Dendritic cell treated with granulocyte-macrophage colony-stimulating factor and Interleukin-4, amounts not matched to agents 40 ng/mL and 50 ng/mL, for 4 days (primary cell): Measurements from ENCODE around the gene CDK15.

ENCODE experiments used
- H3K27ac Mint-ChIP-seq: one replicate; pipeline ENCODE4 v1.8.0; 2022; ENCODE audit warnings: mild to moderate bottlenecking, mixed read lengths
- H3K27me3 Mint-ChIP-seq: one replicate; pipeline ENCODE4 v1.8.0; 2022; ENCODE audit warnings: mild to moderate bottlenecking, mixed read lengths
- H3K36me3 Mint-ChIP-seq: one replicate; pipeline ENCODE4 v1.8.0; 2022; ENCODE audit warnings: low read depth, mixed read lengths
- H3K4me1 Mint-ChIP-seq: one replicate; pipeline ENCODE4 v1.8.0; 2022; ENCODE audit warnings: low read depth, mixed read lengths
- H3K4me3 Mint-ChIP-seq: one replicate; pipeline ENCODE4 v1.8.0; 2022; ENCODE audit warnings: mild to moderate bottlenecking, moderate library complexity, mixed read lengths
- H3K9me3 Mint-ChIP-seq: one replicate; pipeline ENCODE4 v1.8.0; 2022; ENCODE audit warnings: mixed read lengths
- intact Hi-C: fragments of 100-400 bp; cut with micrococcal nuclease; formaldehyde crosslinking; loops from one replicate; pipeline ENCODE4 v1.15.0; 2022

CDK15 gene

GRCh38 chr2:201779901-201780673 is 26.2 kb upstream of the CDK15 start:
- Mint-ChIP-seq H3K4me1 (peaks cover 21% of the 10 kb centered on the region), H3K9me3 (no peaks in the 10 kb centered on the region), H3K27me3 (peaks cover 9% of the 10 kb centered on the region), H3K4me3 (peak overlapping the region; percentile 97), H3K36me3 (peaks cover 17% of the 10 kb centered on the region), H3K27ac (peak overlapping the region; percentile 90)
- intact Hi-C loops: loop anchor here (10.0 kb wide), 1 partner anchor 325 kb away; the partner anchor contains the start of genes STRADB and TRAK2

- H3K27me3 Mint-ChIP-seq: peaks cover 9% of the 10 kb centered on the region
- intact Hi-C loops: loop anchor here (10.0 kb wide), 1 partner anchor 326 kb away; the partner anchor contains the start of genes STRADB and TRAK2
- peaks cover 17% of the 10 kb centered on the region for H3K36me3 Mint-ChIP-seq
- no peaks in the 10 kb centered on the region for H3K9me3 Mint-ChIP-seq
- peaks cover 21% of the 10 kb centered on the region for H3K4me1 Mint-ChIP-seq
- peak within 1 kb of the TSS; percentile 90 for H3K27ac Mint-ChIP-seq
- H3K4me3 Mint-ChIP-seq: peak within 1 kb of the TSS; percentile 97
Observed at GRCh38 chr2:201780674-201781493, 25.5 kb upstream of the CDK15 start, which contains the start of gene ALS2. ALS2 (minus strand) TSS chr2:201780933; CDS start chr2:201768885, 12,048 bp downstream.

GRCh38 chr2:201781557-201782051 is 24.7 kb upstream of the CDK15 start:
- intact Hi-C loops: loop anchor here (10.0 kb wide), 1 partner anchor 327 kb away; the partner anchor contains the start of genes STRADB and TRAK2
- Mint-ChIP-seq H3K27me3 (peaks cover 9% of the 10 kb centered on the region), H3K4me1 (peaks cover 21% of the 10 kb centered on the region), H3K9me3 (no peaks in the 10 kb centered on the region), H3K4me3 (peak overlapping the region; percentile 97), H3K27ac (peak overlapping the region; percentile 90), H3K36me3 (peaks cover 17% of the 10 kb centered on the region)

GRCh38 chr2:201784563-201784962 is 21.8 kb upstream of the CDK15 start:
- Mint-ChIP-seq H3K9me3 (no peaks in the 10 kb centered on the region), H3K36me3 (peaks cover 17% of the 10 kb centered on the region), H3K27ac (no peak overlapping the region), H3K4me1 (peaks cover 29% of the 10 kb centered on the region), H3K27me3 (peaks cover 9% of the 10 kb centered on the region), H3K4me3 (no peak overlapping the region)
- intact Hi-C loops: loop anchor here (10.0 kb wide), 1 partner anchor 330 kb away; the partner anchor contains the start of genes STRADB and TRAK2

GRCh38 chr2:201785135-201785534 is 21.2 kb upstream of the CDK15 start:
- Mint-ChIP-seq H3K36me3 (peaks cover 16% of the 10 kb centered on the region), H3K9me3 (no peaks in the 10 kb centered on the region), H3K4me1 (peaks cover 24% of the 10 kb centered on the region), H3K27ac (no peak overlapping the region), H3K27me3 (peaks cover 9% of the 10 kb centered on the region), H3K4me3 (no peak overlapping the region)
- intact Hi-C loops: loop anchor here (10.0 kb wide), 1 partner anchor 330 kb away; the partner anchor contains the start of genes STRADB and TRAK2

- H3K9me3 Mint-ChIP-seq: no peaks in the 10 kb centered on the region
- intact Hi-C loops: loop anchor here (10.0 kb wide), 1 partner anchor 332 kb away; the partner anchor contains the start of genes STRADB and TRAK2
- peaks cover 9% of the 10 kb centered on the region for H3K27me3 Mint-ChIP-seq
- H3K4me1 Mint-ChIP-seq: peaks cover 19% of the 10 kb centered on the region
- no peak overlapping the region for H3K4me3 Mint-ChIP-seq
- H3K27ac Mint-ChIP-seq: no peak overlapping the region
- H3K36me3 Mint-ChIP-seq: peaks cover 2% of the 10 kb centered on the region
Observed at GRCh38 chr2:201786471-201786870, 19.9 kb upstream of the CDK15 start.

- intact Hi-C loops: loop anchor here (10.0 kb wide), 1 partner anchor 334 kb away; the partner anchor contains the start of genes STRADB and TRAK2
- H3K27ac Mint-ChIP-seq: no peak overlapping the region
Observed at GRCh38 chr2:201788371-201788770, 18.0 kb upstream of the CDK15 start.

GRCh38 chr2:201789395-201789794 is 16.9 kb upstream of the CDK15 start:
- no peaks in the 10 kb centered on the region for H3K36me3 Mint-ChIP-seq
- no peak overlapping the region for H3K4me3 Mint-ChIP-seq
- intact Hi-C loops: loop anchor here (10.0 kb wide), 1 partner anchor 335 kb away; the partner anchor contains the start of genes STRADB and TRAK2
- no peaks in the 10 kb centered on the region for H3K9me3 Mint-ChIP-seq
- no peaks in the 10 kb centered on the region for H3K27me3 Mint-ChIP-seq
- peaks cover 14% of the 10 kb centered on the region for H3K4me1 Mint-ChIP-seq
- H3K27ac Mint-ChIP-seq: no peak overlapping the region

More at GRCh38 chr2:201788371-201788770, 18.0 kb upstream of the CDK15 start:
- no peaks in the 10 kb centered on the region for H3K36me3 Mint-ChIP-seq
- H3K27me3 Mint-ChIP-seq: peaks cover 2% of the 10 kb centered on the region
- no peaks in the 10 kb centered on the region for H3K9me3 Mint-ChIP-seq
- no peak overlapping the region for H3K4me3 Mint-ChIP-seq
- peaks cover 14% of the 10 kb centered on the region for H3K4me1 Mint-ChIP-seq

- Mint-ChIP-seq H3K4me3 (no peak overlapping the region), H3K4me1 (peaks cover 14% of the 10 kb centered on the region), H3K36me3 (no peaks in the 10 kb centered on the region), H3K9me3 (no peaks in the 10 kb centered on the region), H3K27me3 (no peaks in the 10 kb centered on the region), H3K27ac (no peak overlapping the region)
- intact Hi-C loops: no loop called here
Observed at GRCh38 chr2:201790291-201790690, 16.0 kb upstream of the CDK15 start.

GRCh38 chr2:201790989-201791388 is 15.3 kb upstream of the CDK15 start:
- no peaks in the 10 kb centered on the region for H3K36me3 Mint-ChIP-seq
- intact Hi-C loops: no loop called here
- no peak overlapping the region for H3K4me3 Mint-ChIP-seq
- H3K4me1 Mint-ChIP-seq: peaks cover 14% of the 10 kb centered on the region
- H3K9me3 Mint-ChIP-seq: no peaks in the 10 kb centered on the region
- no peaks in the 10 kb centered on the region for H3K27me3 Mint-ChIP-seq
- no peak overlapping the region for H3K27ac Mint-ChIP-seq

- H3K4me3 Mint-ChIP-seq: no peak overlapping the region
- intact Hi-C loops: no loop called here
- H3K4me1 Mint-ChIP-seq: no peaks in the 10 kb centered on the region
- no peak overlapping the region for H3K27ac Mint-ChIP-seq
- H3K27me3 Mint-ChIP-seq: no peaks in the 10 kb centered on the region
- H3K9me3 Mint-ChIP-seq: no peaks in the 10 kb centered on the region
- no peaks in the 10 kb centered on the region for H3K36me3 Mint-ChIP-seq
Observed at GRCh38 chr2:201793631-201794030, 12.7 kb upstream of the CDK15 start.

- H3K27ac Mint-ChIP-seq: no peak overlapping the region
- H3K4me1 Mint-ChIP-seq: no peaks in the 10 kb centered on the region
- H3K4me3 Mint-ChIP-seq: no peak overlapping the region
- H3K36me3 Mint-ChIP-seq: no peaks in the 10 kb centered on the region
- H3K9me3 Mint-ChIP-seq: no peaks in the 10 kb centered on the region
- intact Hi-C loops: no loop called here
- no peaks in the 10 kb centered on the region for H3K27me3 Mint-ChIP-seq
Observed at GRCh38 chr2:201794294-201794693, 12.0 kb upstream of the CDK15 start.

GRCh38 chr2:201795607-201796477 is 10.5 kb upstream of the CDK15 start:
- Mint-ChIP-seq H3K4me1 (no peaks in the 10 kb centered on the region), H3K27me3 (no peaks in the 10 kb centered on the region), H3K9me3 (no peaks in the 10 kb centered on the region), H3K27ac (no peak overlapping the region), H3K4me3 (no peak overlapping the region), H3K36me3 (no peaks in the 10 kb centered on the region)
- intact Hi-C loops: loop anchor here (5.0 kb wide), 1 partner anchor 381 kb away; no protein-coding TSS in a partner anchor
